GF-D8 (cell line): ENCODE measurements around the gene IL5.

Experiments
- DNase-seq: peaks from one replicate; lab custom pipeline; 2025; lab: John Stamatoyannopoulos, UW

The IL5 gene

GRCh38 chr5:132498152-132498551, 45.2 kb downstream of the IL5 start:
- no peak for DNase-seq

GRCh38 chr5:132497488-132497997, 45.8 kb downstream of the IL5 start:
- DNase-seq: no peak

- DNase-seq: no peak
These were observed 46.5 kb downstream of the IL5 start for GRCh38 chr5:132496631-132497487.

GRCh38 chr5:132496191-132496630, 47.1 kb downstream of the IL5 start:
- peak; percentile 49 for DNase-seq

GRCh38 chr5:132495667-132496190, 47.6 kb downstream of the IL5 start:
- peak; percentile 73 for DNase-seq

GRCh38 chr5:132493821-132494220, 49.5 kb downstream of the IL5 start:
- DNase-seq: no peak

- DNase-seq: no peak
These were observed 50.1 kb downstream of the IL5 start for GRCh38 chr5:132493241-132493640.

GRCh38 chr5:132492386-132493125, 50.8 kb downstream of the IL5 start:
- DNase-seq: no peak
